ENCODE data around the gene CFAP410. TPM values are rescaled to one million over a fixed set of nuclear protein-coding genes. Genes with fewer than 3 reads are reported as not detected.
A peak's percentile ranks its signal among the peaks of the same experiment; 100 is the strongest.

Gene CFAP410
- total and polyA plus RNA-seq, 2 of the 13 experiments (the other 11 are each of a cell fraction or from before 2014, with no cell fraction given): 8.0 to 20.1 TPM

DNA sequence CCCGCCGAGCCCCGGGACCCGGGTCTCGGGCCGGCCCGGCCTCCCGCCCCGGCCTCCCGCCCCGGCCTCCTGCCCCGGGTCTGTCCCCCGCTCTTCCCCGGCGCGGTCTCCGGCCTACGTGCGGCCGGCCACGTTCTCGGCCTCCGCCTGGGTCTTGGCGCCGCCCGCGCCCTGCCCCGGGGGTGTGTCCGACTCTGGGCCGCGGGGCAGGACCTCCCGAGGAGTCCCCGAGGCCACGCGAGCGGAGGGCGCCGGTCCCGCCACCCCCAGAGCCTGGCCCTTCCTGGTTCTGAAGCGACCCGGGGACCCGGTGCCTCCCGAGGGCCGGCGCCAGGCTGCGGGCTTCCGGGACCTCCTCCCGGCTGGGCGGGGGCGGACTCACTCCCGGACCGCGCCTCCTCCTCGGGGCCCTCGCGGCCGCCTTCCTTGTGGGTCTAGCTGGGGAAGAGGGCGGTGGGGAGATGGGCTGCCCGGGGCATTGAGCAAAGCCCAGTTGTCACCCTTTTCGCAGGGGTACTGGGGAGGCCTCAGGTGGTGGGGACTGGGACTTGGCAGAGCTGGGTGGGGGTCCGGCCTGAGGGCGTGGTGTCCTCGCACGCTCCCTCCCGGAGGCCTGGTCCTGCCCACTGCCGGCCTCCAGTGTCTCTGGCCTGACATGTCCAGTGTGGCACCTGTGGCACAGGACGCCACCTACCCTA, 38.8 kb downstream of the CFAP410 start (continued):
- no peak for TF ChIP-seq ZNF280D (CRISPR knock-in tag; IDR thresholded peaks at IDR 0.05)
- TF ChIP-seq, protein P1, sequence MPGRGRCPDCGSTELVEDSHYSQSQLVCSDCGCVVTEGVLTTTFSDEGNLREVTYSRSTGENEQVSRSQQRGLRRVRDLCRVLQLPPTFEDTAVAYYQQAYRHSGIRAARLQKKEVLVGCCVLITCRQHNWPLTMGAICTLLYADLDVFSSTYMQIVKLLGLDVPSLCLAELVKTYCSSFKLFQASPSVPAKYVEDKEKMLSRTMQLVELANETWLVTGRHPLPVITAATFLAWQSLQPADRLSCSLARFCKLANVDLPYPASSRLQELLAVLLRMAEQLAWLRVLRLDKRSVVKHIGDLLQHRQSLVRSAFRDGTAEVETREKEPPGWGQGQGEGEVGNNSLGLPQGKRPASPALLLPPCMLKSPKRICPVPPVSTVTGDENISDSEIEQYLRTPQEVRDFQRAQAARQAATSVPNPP (CRISPR knock-in tag; IDR thresholded peaks at IDR 0.05): no peak
- no peak for TF ChIP-seq NPAS2 (CRISPR knock-in tag; IDR thresholded peaks at IDR 0.05; ENCODE audit: borderline replicate concordance)
- peak; percentile 79 for TF ChIP-seq RBFOX2 (IDR thresholded peaks at IDR 0.05; ENCODE audit: low read depth, low read length)
- 0 out of 2 replicates have a peak, but pooled peaks have one; percentile 48 for TF ChIP-seq BATF2 (CRISPR knock-in tag; IDR thresholded peaks at IDR 0.05)
- TF ChIP-seq ZNF790 (CRISPR knock-in tag; IDR thresholded peaks at IDR 0.05; ENCODE audit: borderline replicate concordance): no peak
- TF ChIP-seq NFKB2 (CRISPR knock-in tag; IDR thresholded peaks at IDR 0.05; ENCODE audit: borderline replicate concordance): no peak; the same call in 1 of the 2 replicates
- TF ChIP-seq CBX5 (CRISPR knock-in tag; IDR thresholded peaks at IDR 0.05; ENCODE audit: borderline replicate concordance): no peak
- TF ChIP-seq KLF13 (CRISPR knock-in tag; IDR thresholded peaks at IDR 0.05): no peak
- TF ChIP-seq ZBTB38 (CRISPR knock-in tag; IDR thresholded peaks at IDR 0.05): 0 out of 2 replicates have a peak, but pooled peaks have one; percentile 16
- TF ChIP-seq RXRA (CRISPR knock-in tag; IDR thresholded peaks at IDR 0.05): no peak
- no peak for TF ChIP-seq ZNF362 (CRISPR knock-in tag; IDR thresholded peaks at IDR 0.05; ENCODE audit: borderline replicate concordance)
- TF ChIP-seq, protein P2, sequence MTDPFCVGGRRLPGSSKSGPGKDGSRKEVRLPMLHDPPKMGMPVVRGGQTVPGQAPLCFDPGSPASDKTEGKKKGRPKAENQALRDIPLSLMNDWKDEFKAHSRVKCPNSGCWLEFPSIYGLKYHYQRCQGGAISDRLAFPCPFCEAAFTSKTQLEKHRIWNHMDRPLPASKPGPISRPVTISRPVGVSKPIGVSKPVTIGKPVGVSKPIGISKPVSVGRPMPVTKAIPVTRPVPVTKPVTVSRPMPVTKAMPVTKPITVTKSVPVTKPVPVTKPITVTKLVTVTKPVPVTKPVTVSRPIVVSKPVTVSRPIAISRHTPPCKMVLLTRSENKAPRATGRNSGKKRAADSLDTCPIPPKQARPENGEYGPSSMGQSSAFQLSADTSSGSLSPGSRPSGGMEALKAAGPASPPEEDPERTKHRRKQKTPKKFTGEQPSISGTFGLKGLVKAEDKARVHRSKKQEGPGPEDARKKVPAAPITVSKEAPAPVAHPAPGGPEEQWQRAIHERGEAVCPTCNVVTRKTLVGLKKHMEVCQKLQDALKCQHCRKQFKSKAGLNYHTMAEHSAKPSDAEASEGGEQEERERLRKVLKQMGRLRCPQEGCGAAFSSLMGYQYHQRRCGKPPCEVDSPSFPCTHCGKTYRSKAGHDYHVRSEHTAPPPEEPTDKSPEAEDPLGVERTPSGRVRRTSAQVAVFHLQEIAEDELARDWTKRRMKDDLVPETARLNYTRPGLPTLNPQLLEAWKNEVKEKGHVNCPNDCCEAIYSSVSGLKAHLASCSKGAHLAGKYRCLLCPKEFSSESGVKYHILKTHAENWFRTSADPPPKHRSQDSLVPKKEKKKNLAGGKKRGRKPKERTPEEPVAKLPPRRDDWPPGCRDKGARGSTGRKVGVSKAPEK (CRISPR knock-in tag; IDR thresholded peaks at IDR 0.05; ENCODE audit: borderline replicate concordance): no peak
- TF ChIP-seq ZIK1 (CRISPR knock-in tag; IDR thresholded peaks at IDR 0.05; ENCODE audit: borderline replicate concordance, low read depth): no peak
- no peak for TF ChIP-seq ZNF138 (CRISPR knock-in tag; IDR thresholded peaks at IDR 0.05; ENCODE audit: low read depth)
- TF ChIP-seq MIER2 (CRISPR knock-in tag; IDR thresholded peaks at IDR 0.05): no peak
- TF ChIP-seq SP140L (CRISPR knock-in tag; IDR thresholded peaks at IDR 0.05; ENCODE audit: borderline replicate concordance): no peak
- TF ChIP-seq, protein P3, sequence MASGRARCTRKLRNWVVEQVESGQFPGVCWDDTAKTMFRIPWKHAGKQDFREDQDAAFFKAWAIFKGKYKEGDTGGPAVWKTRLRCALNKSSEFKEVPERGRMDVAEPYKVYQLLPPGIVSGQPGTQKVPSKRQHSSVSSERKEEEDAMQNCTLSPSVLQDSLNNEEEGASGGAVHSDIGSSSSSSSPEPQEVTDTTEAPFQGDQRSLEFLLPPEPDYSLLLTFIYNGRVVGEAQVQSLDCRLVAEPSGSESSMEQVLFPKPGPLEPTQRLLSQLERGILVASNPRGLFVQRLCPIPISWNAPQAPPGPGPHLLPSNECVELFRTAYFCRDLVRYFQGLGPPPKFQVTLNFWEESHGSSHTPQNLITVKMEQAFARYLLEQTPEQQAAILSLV (CRISPR knock-in tag; IDR thresholded peaks at IDR 0.05; ENCODE audit: borderline replicate concordance): peak; percentile 84; the same call in 1 of the 2 replicates
